ENCODE data around the gene UGT1A7.

UGT1A7 gene

GRCh38 chr2:233807966-233808935 lies 126.5 kb downstream of the UGT1A7 start:
- Histone ChIP-seq H2AFZ (ENCODE audit: low read depth, low read length) (no peak overlapping the region), H3K4me2 (ENCODE audit: insufficient read depth, low read length) (no peak overlapping the region), H3K4me3 (ENCODE audit: low read depth in 1 of 2, low read length in 2 of 2) (no peak overlapping the region), H3K9me3 (ENCODE audit: insufficient read depth, low read length, severe bottlenecking) (no peaks in the 10 kb centered on the region), H3K36me3 (ENCODE audit: insufficient read depth, low read length) (no peaks in the 10 kb centered on the region), H3K9ac (ENCODE audit: low read depth, low read length) (no peak overlapping the region), H3K4me1 (ENCODE audit: insufficient read depth, low read length) (no peaks in the 10 kb centered on the region), H3K27me3 (ENCODE audit: insufficient read depth, low read length, poor library complexity) (peaks cover 36% of the 10 kb centered on the region), H3K27ac (ENCODE audit: low read length) (no peak overlapping the region), H4K20me1 (ENCODE audit: insufficient read depth, low read length) (peaks cover 3% of the 10 kb centered on the region; the same call in 1 of the 2 replicates), H3K79me2 (ENCODE audit: insufficient read depth, low read length) (no peaks in the 10 kb centered on the region)
- ATAC-seq (ENCODE audit: insufficient read depth, low read depth) (no peak), DNase-seq (no peak)
- no peak for TF ChIP-seq EZH2 (IDR thresholded peaks at IDR 0.05; ENCODE audit: borderline replicate concordance, low read depth, low read length, severe bottlenecking)
- no peak for TF ChIP-seq CTCF (IDR thresholded peaks at IDR 0.05; ENCODE audit: borderline replicate concordance, extremely low read depth, low read length, poor library complexity, severe bottlenecking)

DNA sequence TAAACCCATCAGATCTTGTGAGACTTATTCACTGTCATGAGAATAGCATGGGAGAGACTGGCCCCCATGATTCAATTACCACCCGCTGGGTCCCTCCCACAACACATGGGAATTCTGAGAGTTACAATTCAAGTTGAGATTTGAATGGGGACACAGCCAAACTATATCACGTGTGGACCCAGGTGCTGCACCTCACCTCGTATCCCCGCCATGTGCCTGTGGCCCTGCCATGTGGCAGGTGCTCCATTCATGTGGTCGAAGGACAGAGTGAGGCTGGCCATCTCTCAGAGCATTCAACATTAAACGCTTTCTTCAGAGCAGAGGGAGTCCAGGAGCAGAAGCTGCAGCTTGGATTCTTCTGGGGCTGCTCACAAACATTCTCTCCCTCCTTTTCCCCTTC lies 128.7 kb downstream of the UGT1A7 start:
- no peak for ATAC-seq (ENCODE audit: insufficient read depth, low read depth)
- Histone ChIP-seq H3K4me3 (ENCODE audit: low read depth in 1 of 2, low read length in 2 of 2) (no peak overlapping the region), H3K4me2 (ENCODE audit: insufficient read depth, low read length) (no peak overlapping the region), H3K79me2 (ENCODE audit: insufficient read depth, low read length) (no peaks in the 10 kb centered on the region), H2AFZ (ENCODE audit: low read depth, low read length) (no peak overlapping the region), H3K27ac (ENCODE audit: low read length) (no peak overlapping the region), H4K20me1 (ENCODE audit: insufficient read depth, low read length) (peaks cover 3% of the 10 kb centered on the region; the same call in 1 of the 2 replicates), H3K9me3 (ENCODE audit: insufficient read depth, low read length, severe bottlenecking) (no peaks in the 10 kb centered on the region), H3K27me3 (ENCODE audit: insufficient read depth, low read length, poor library complexity) (peaks cover 42% of the 10 kb centered on the region), H3K9ac (ENCODE audit: low read depth, low read length) (no peak overlapping the region), H3K4me1 (ENCODE audit: insufficient read depth, low read length) (no peaks in the 10 kb centered on the region), H3K36me3 (ENCODE audit: insufficient read depth, low read length) (no peaks in the 10 kb centered on the region)
- DNase-seq: no peak
- no peak for TF ChIP-seq EZH2 (IDR thresholded peaks at IDR 0.05; ENCODE audit: borderline replicate concordance, low read depth, low read length, severe bottlenecking)
- TF ChIP-seq CTCF (IDR thresholded peaks at IDR 0.05; ENCODE audit: borderline replicate concordance, extremely low read depth, low read length, poor library complexity, severe bottlenecking): no peak

GRCh38 chr2:233811087-233811486 lies 129.4 kb downstream of the UGT1A7 start:
- no peak overlapping the region for H3K27ac ChIP-seq (ENCODE audit: low read length)

More at GRCh38 chr2:233811087-233811486, 129.4 kb downstream of the UGT1A7 start:
- Histone ChIP-seq H4K20me1 (ENCODE audit: insufficient read depth, low read length) (peaks cover 3% of the 10 kb centered on the region; the same call in 1 of the 2 replicates), H3K79me2 (ENCODE audit: insufficient read depth, low read length) (no peaks in the 10 kb centered on the region), H3K27me3 (ENCODE audit: insufficient read depth, low read length, poor library complexity) (peaks cover 42% of the 10 kb centered on the region), H3K4me3 (ENCODE audit: low read depth in 1 of 2, low read length in 2 of 2) (no peak overlapping the region), H3K36me3 (ENCODE audit: insufficient read depth, low read length) (no peaks in the 10 kb centered on the region), H3K4me1 (ENCODE audit: insufficient read depth, low read length) (no peaks in the 10 kb centered on the region), H3K9me3 (ENCODE audit: insufficient read depth, low read length, severe bottlenecking) (no peaks in the 10 kb centered on the region), H3K9ac (ENCODE audit: low read depth, low read length) (no peak overlapping the region), H2AFZ (ENCODE audit: low read depth, low read length) (no peak overlapping the region), H3K4me2 (ENCODE audit: insufficient read depth, low read length) (no peak overlapping the region)
- ATAC-seq (ENCODE audit: insufficient read depth, low read depth) (no peak), DNase-seq (no peak)
- TF ChIP-seq CTCF (IDR thresholded peaks at IDR 0.05; ENCODE audit: borderline replicate concordance, extremely low read depth, low read length, poor library complexity, severe bottlenecking) (no peak), EZH2 (IDR thresholded peaks at IDR 0.05; ENCODE audit: borderline replicate concordance, low read depth, low read length, severe bottlenecking) (no peak)

All from DND-41 (cell line).